ENCODE measurements around the gene CHST3. TPM values are rescaled to one million over a fixed set of nuclear protein-coding genes. Genes with fewer than 3 reads are reported as not detected.
"Not testable (repeated sequence)": the region's sequence is repeated elsewhere in the genome, so short reads cannot be mapped to it uniquely, and the experiment has no call there.

The CHST3 gene
- polyA plus RNA-seq, 3 donors, result 16.3 to 18.8 (median 17.9) TPM

DNA sequence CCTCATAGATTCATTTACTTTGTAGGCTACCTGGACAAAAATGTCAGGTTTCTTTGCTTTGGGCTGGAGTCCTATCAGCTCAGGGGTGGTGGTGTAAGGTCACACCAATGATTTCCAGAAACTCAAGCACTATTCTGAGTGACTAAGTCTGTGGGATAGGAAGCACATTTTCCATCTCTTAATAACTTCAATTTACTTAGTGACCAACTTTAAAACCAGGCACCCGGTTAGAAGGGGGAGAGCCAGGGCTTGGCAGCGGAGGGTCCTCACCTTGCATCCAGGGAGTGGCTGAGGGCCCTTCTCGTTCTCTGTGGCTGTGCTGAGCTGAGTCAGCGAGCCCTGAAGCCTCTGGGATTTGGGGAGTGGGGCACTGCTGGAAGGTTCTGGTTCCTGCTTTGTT lies 6.7 kb downstream of the CHST3 start:
- no peak for DNase-seq

DNA sequence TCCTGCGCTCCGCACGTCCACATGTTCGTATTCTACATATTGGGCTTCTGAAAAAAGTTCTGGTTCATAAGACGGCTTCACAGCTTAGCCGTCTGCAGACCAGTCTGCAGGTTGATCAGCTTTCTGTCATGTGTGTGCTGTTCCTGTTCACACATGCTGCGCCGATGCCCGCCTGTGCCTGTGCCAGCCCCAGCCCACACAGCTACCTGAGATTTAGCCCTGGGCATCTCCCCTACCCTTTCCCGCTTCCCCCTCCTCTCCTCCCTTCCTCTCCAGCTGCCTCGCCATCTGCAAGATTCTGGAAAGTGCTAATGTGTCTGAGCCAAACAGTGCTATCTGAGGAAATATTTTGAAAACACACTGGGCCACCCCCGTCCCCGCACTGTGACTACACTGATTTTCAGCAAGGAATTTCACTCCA lies 7.1 kb downstream of the CHST3 start:
- DNase-seq, result no peak

DNA sequence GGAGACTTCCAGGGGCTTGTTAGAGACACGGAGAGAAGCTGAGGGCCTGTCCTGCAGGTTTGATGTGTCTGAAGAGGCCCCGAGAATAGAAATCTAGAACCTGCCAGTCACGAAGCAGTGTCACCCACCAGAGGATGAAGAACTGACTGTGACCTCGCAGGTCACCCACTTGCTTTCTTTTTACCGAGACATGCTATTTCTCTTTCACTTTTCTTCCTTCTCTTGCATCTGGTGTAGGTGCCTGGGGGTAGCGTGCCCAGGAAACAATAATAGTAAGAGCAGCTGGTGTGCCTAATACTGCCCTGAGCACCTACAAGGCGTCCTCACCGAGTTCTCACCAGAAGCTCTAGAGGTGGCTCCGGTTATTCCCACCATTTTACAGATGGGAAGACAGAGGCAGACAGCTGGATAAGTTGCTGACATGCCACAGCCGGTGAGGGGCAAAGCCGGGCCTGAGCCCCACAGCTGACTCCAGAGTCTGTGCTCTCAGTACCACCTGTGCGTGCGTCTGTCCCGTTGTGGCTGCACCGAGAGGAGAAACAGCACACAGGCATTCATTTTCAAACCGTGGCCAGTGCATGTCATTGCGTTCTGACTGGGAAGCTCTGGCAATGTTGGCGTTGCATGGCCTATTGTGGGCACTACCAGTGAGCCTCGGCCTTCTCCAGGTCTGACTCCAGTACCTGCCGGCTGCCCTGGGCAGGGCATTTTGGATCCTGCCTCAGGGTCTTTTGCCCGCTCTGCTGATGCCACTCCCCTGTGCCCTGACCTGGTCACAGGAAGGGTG lies 7.8 kb downstream of the CHST3 start:
- no peak for DNase-seq

DNA sequence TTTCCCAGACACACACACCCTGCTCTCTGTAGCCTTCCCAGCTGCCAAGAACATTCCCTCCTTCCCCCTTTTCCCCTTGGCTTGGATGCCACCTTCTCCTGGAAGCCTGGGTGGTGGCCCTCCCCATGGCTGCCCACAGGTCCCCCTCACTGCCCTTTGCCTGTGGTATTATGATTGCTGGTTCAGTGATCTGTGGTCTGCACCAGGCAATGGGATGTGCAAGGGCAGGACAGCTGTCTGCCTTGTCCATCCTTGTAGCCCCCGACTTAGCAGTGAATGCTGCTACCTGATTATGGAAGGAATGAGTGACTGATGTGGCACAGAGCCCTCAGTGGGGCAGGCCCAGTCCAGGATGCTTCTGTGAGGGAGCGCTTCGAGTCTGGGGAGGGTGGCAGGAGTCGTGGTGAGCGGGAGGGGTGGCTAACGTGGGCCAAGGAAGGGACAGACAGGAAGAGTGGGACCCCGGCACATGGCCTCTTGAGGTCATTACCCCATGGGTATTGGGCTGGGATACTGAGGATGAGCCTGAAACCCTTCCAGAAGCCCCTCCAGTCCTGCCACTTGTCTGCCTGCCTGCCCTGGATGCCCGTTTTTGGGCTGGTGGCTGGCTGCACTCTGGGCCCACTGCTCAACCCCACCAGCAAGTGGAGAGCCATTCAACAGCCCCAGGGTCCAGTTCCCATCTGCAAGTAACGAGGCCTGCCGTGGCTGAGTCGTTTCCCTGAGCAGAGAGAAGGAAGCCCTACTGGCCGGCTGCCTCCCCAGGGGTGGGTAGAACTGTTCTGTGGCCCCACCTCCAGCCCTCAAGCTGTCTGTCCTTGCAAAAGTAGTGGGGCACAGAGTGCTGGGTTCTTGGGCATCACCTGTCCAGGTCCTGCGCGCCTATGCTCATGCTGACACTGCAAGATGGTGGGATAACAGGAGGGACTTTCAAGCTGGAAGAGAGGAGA lies 8.8 kb downstream of the CHST3 start:
- DNase-seq, result no peak

DNA sequence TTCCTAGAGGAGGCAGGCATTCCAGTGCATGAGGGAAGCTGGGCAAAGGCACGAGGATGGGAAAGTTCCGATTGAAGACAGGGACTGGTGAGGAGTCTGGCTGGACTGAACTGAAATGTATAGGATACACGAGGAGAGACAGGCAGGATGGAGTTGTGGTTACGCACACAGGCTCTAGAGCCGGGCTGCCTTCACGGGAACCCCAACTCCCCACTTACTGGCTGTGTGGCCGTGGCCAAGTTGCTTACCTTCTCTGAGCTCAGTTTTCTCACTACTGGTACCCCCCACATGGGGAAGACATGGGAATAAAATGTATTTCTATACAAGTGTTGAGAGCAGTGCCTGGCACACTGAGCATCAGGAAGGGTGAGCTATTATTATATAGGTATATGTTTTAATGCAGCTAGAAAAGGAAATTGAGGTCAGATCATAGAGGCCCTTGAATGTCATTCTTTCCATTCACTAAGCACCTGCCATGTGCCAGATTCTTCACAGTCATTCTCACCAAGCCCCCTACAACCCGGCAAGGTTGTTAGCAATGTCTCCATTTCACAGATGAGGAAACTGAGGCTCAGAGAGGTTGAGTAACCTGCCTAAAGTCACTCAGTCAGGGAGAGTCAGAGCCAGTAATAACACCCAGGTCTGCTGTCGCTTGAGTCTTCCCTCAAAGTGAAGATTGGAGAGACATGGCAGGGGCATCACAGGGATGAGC lies 9.7 kb downstream of the CHST3 start:
- no peak for DNase-seq

- no peak for DNase-seq
Observed at GRCh38 chr10:71974489-71975021, 10.4 kb downstream of the CHST3 start.

DNA sequence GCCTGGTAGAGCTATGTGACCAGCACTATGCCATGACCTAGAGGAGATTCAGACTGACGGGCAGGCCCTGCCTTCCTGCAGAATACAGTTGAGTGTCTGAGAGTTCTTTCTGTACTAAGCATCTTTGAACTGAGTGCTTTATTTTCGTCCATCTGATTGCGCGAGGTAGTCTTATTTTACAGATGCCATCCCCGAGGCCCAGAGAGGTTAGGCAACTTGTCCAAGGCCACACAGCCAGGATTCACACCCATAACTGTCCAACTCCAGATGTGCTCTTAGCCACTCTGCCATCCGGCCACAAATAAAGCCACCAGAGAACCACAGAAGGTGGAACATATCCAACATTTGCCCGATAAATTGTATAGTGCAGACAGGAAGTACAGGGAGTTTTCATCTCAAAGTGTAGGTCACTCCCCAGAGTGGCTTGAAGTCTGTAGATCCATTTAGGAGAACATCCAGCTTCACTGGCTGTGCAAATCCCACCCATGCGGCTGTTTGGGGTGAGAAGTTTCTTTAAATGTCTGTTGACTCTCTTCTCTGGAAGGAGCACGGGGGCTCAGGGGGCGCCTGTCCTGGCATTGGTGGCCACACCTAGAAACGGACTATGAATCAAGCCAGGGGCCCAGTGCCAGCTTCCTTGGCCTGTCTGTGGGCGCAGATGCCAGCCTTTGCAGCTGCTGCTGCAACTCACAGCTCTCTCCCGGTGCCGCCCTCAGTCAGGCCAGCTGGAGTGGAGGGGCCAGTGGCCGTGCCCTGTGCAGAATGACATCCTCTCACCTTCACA lies 11.1 kb downstream of the CHST3 start:
- no peak for DNase-seq

DNA sequence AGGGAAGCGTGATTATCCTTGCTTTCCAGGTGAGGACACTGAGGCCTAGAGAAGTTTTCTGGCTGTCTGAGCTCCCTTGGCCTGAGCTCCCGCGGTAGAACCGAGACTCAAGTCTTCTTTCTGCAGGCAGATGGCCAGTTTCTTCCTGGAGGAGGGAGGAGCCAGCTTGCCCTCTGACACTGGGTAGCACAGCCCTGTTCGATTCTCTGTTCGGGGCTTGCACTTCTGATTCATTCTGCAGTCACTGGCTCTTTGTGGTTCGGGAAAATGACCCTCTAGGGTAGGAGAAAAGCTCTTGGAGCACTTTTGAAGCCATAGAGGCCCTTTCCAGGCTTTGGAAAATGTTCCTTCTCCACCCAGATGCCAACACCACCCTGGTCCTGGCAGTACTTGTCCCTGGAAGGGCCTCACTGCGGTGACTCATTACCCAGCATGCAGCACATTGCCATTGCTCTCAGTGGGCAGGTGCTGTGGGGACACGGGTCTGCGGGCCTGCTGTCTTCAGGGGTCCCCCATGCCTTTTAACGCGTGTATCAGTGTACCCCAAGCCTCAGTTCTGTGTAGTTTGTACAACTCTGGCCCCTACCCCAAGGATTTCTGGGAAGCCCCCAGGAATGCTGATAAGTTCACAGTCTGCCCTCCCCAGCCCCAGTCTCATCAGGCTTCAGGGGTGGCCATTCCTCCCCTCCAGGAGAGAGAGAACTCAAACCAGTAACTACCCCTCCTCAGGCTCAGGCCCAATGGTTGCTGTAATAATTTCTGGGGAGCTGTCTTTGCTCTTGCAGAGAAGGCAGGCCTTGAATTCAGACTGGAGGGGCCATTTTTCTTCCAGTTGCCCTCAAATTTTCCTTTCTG lies 11.9 kb downstream of the CHST3 start:
- no peak for DNase-seq

GRCh38 chr10:71977614-71977903 lies 13.4 kb downstream of the CHST3 start:
- DNase-seq, result not testable (repeated sequence)

GRCh38 chr10:71978476-71978875 lies 14.3 kb downstream of the CHST3 start:
- DNase-seq, result no peak

DNA sequence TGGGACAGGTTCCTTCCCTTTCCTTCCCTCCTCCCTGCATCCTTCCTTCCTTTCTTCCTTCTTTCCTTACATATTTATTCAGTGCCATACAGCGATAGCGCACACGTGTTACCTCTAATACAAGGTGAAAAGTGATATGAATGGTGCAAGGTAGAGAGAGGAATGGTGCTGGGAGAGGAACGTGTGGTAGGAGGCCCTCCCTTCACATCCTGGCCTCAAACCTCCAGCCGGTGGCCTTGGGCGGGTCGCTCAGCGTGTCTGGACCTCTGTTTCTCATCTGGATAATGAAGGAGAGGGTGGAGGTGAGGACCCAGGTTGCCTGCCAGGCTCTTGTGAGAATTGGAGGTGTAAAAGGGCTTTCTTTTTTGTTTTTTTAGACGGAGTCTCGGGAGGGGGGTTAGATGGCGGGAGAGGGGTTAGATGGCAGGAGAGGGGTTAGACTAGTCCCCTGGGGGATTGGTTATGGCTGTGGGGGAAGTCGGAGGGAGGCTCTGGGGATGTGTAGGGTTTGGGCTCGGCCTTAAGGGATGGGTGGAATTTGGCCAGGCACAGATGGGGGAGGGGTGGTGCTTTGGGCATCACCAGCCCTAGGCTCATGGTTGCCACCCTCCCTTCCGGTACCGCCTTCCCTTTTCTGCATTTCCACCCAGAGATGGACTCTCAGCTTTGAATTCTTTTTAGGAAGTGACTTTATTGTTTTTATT lies 14.9 kb downstream of the CHST3 start:
- no peak for DNase-seq

- no peak for DNase-seq
Observed at GRCh38 chr10:71979692-71980062, 15.5 kb downstream of the CHST3 start.

- no peak for DNase-seq
Observed at GRCh38 chr10:71980181-71981014, 16.2 kb downstream of the CHST3 start.

GRCh38 chr10:71981015-71981875 lies 17.1 kb downstream of the CHST3 start:
- DNase-seq, result peak; percentile 33

GRCh38 chr10:71981876-71982230 lies 17.7 kb downstream of the CHST3 start:
- DNase-seq, result no peak

GRCh38 chr10:71982269-71983178 lies 18.3 kb downstream of the CHST3 start:
- no peak for DNase-seq
